ENCODE results near the gene SUGCT.

DNA sequence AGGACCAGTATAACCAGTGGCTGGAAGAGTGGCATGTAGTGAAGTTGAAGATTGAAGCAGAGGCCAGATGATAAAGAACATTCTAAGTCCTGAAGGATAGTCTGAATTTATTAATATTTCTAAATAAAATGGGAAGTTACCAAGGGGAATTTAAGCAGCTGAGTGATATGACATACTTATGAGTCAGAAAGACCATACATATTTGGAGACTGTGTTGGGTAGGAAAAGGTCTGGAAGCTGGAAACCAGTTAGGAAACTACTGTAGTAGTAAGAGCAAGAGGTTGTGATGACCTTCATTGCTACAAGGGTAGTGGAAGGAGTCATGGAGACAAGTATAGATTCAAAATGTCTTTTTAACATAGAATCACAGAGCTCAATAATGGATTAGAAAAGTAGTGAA lies 752.3 kb downstream of the SUGCT start:
- TF ChIP-seq, protein P1, sequence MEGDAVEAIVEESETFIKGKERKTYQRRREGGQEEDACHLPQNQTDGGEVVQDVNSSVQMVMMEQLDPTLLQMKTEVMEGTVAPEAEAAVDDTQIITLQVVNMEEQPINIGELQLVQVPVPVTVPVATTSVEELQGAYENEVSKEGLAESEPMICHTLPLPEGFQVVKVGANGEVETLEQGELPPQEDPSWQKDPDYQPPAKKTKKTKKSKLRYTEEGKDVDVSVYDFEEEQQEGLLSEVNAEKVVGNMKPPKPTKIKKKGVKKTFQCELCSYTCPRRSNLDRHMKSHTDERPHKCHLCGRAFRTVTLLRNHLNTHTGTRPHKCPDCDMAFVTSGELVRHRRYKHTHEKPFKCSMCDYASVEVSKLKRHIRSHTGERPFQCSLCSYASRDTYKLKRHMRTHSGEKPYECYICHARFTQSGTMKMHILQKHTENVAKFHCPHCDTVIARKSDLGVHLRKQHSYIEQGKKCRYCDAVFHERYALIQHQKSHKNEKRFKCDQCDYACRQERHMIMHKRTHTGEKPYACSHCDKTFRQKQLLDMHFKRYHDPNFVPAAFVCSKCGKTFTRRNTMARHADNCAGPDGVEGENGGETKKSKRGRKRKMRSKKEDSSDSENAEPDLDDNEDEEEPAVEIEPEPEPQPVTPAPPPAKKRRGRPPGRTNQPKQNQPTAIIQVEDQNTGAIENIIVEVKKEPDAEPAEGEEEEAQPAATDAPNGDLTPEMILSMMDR (IDR thresholded peaks at IDR 0.05) = no peak
- no peak for TF ChIP-seq POLR2A (IDR thresholded peaks at IDR 0.05)
